WTC11 (cell line): ENCODE measurements around the gene FAM107B. TPM values are rescaled to one million over a fixed set of nuclear protein-coding genes. Genes with fewer than 3 reads are reported as not detected.

Experiments
- ATAC-seq: fragments of 200-7000 bp; cut with Tn5 transposase; 2 replicates; pipeline ENCODE4 v1.10.0; 2021; ENCODE audit warnings: mild to moderate bottlenecking, moderate library complexity
- CTCF ChIA-PET: fragments of 300-600 bp; sonication (Branson Sonifier 250); formaldehyde crosslinking; loops from one replicate; lab custom pipeline; 2021; ENCODE audit warnings: antibody characterized with exemption; lab: Charles Lee
- POLR2A ChIA-PET: fragments of 350-600 bp; sonication (Branson Sonifier 250); formaldehyde crosslinking; loops from one replicate; lab custom pipeline; 2021; ENCODE audit warnings: antibody characterized with exemption; lab: Charles Lee
- DNase-seq: peaks from one replicate; pipeline ENCODE4 v3.0.0; 2021; ENCODE audit warnings: low spot score
- H3K27ac Mint-ChIP-seq: 2 replicates; pipeline ENCODE4 v1.8.0; 2021; ENCODE audit warnings: mixed read lengths
- H3K27me3 Mint-ChIP-seq: 2 replicates; pipeline ENCODE4 v1.8.0; 2021; ENCODE audit warnings: low read depth, mild to moderate bottlenecking, moderate library complexity, mixed read lengths
- H3K36me3 Mint-ChIP-seq: 2 replicates; pipeline ENCODE4 v1.8.0; 2021; ENCODE audit warnings: mixed read lengths
- H3K4me1 Mint-ChIP-seq: 2 replicates; pipeline ENCODE4 v1.8.0; 2022; ENCODE audit warnings: mixed read lengths
- H3K4me3 Mint-ChIP-seq: 2 replicates; pipeline ENCODE4 v1.8.0; 2021; ENCODE audit warnings: mild to moderate bottlenecking, moderate library complexity, mixed read lengths
- H3K9me3 Mint-ChIP-seq: 2 replicates; pipeline ENCODE4 v1.8.0; 2021; ENCODE audit warnings: mixed read lengths
- ATF1 ChIP-seq: sonication (generic); formaldehyde crosslinking; IDR thresholded peaks from 2 replicates; pipeline ENCODE4 v1.8.1; 2023; ENCODE audit warnings: mild to moderate bottlenecking, moderate library complexity, missing genetic modification reagents
- GABPB1 ChIP-seq: sonication (generic); formaldehyde crosslinking; IDR thresholded peaks from 2 replicates; pipeline ENCODE4 v1.8.1; 2023; ENCODE audit warnings: mild to moderate bottlenecking, missing genetic modification reagents
- NFATC4 ChIP-seq: fragments of 250-450 bp; sonication (Bioruptor Pico); IDR thresholded peaks from 2 replicates; pipeline ENCODE4 v1.9.0; 2021; ENCODE audit warnings: mild to moderate bottlenecking
- SOX15 ChIP-seq: fragments of 250-450 bp; sonication (Bioruptor Pico); IDR thresholded peaks from 2 replicates; pipeline ENCODE4 v1.9.0; 2021; ENCODE audit warnings: mild to moderate bottlenecking
- ZNF121 ChIP-seq: sonication (generic); formaldehyde crosslinking; IDR thresholded peaks from 2 replicates; pipeline ENCODE4 v1.8.0; 2023; ENCODE audit warnings: missing genetic modification reagents
- ZNF138 ChIP-seq: sonication (generic); formaldehyde crosslinking; conservative IDR thresholded peaks from 2 replicates; pipeline ENCODE4 v1.8.1; 2022; ENCODE audit warnings: mild to moderate bottlenecking, moderate library complexity, missing genetic modification reagents
- ZNF232 ChIP-seq: sonication (generic); formaldehyde crosslinking; IDR thresholded peaks from 2 replicates; pipeline ENCODE4 v1.8.0; 2022; ENCODE audit warnings: mild to moderate bottlenecking, missing genetic modification reagents
- ZNF263 ChIP-seq: sonication (generic); formaldehyde crosslinking; IDR thresholded peaks from 2 replicates; pipeline ENCODE4 v1.8.1; 2022; ENCODE audit warnings: low read depth, mild to moderate bottlenecking, moderate library complexity, missing genetic modification reagents
- ZNF671 ChIP-seq: fragments of 250-450 bp; sonication (Bioruptor Pico); IDR thresholded peaks from 2 replicates; pipeline ENCODE4 v1.8.0; 2021; ENCODE audit warnings: mild to moderate bottlenecking
- total RNA-seq: library from RNA; stranded (reverse); gene quantifications from 3 replicates; pipeline ENCODE4 v1.2.3, GENCODE V29; 2021
- TF ChIP-seq, protein P1 (sequence below): sonication (generic); formaldehyde crosslinking; IDR thresholded peaks from 2 replicates; pipeline ENCODE4 v1.8.1; 2023; ENCODE audit warnings: mild to moderate bottlenecking, missing genetic modification reagents
- TF ChIP-seq, protein P2 (sequence below): sonication (generic); formaldehyde crosslinking; conservative IDR thresholded peaks from 2 replicates; pipeline ENCODE4 v1.8.1; 2022; ENCODE audit warnings: mild to moderate bottlenecking, missing genetic modification reagents
- TF ChIP-seq, protein P3 (sequence below): sonication (generic); formaldehyde crosslinking; IDR thresholded peaks from 2 replicates; pipeline ENCODE4 v1.8.0; 2023; ENCODE audit warnings: mild to moderate bottlenecking, missing genetic modification reagents
- TF ChIP-seq, protein P4 (sequence below): sonication (generic); formaldehyde crosslinking; conservative IDR thresholded peaks from 2 replicates; pipeline ENCODE4 v1.8.1; 2023; ENCODE audit warnings: mild to moderate bottlenecking, low read depth, missing genetic modification reagents, moderate library complexity
- TF ChIP-seq, protein P5 (sequence below): sonication (generic); formaldehyde crosslinking; IDR thresholded peaks from 2 replicates; pipeline ENCODE4 v1.8.1; 2023; ENCODE audit warnings: mild to moderate bottlenecking, missing genetic modification reagents, moderate library complexity
- TF ChIP-seq, protein P6 (sequence below): fragments of 250-450 bp; sonication (Bioruptor Pico); IDR thresholded peaks from 2 replicates; pipeline ENCODE4 v2.1.2; 2022; ENCODE audit warnings: mild to moderate bottlenecking, moderate library complexity

The FAM107B gene
- total RNA-seq, 1 experiment from 2014 or later: 22.4 TPM

DNA sequence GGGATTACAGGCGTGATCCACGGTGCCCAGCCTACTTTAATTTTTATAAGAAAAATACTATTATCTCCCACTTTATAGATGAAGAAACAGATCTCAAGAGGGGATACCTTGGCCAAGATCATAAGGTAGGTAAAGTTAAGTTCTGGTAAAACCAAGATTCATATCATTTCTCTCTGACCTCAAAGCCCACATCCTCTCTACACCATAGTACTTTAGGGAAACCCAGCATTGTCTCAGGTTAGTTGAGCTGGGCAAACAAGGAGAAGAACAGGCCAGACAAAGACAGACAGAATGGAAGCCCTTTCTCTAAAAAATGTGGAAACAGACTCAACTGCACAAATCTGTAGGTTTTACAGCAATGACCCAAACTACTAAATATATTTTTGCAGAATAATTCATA is 246.2 kb downstream of the FAM107B start:
- ChIA-PET POLR2A (no interaction called here), CTCF (no interaction called here)
- Mint-ChIP-seq H3K9me3 (no peaks in the 10 kb centered on the region), H3K4me3 (no peak overlapping the region), H3K36me3 (no peaks in the 10 kb centered on the region; the same call in 1 of the 2 replicates), H3K27ac (no peak overlapping the region), H3K4me1 (peaks cover 3% of the 10 kb centered on the region; the same call in 1 of the 2 replicates), H3K27me3 (no peaks in the 10 kb centered on the region)
- no peak for ATAC-seq
- TF ChIP-seq NFATC4 (CRISPR knock-in tag): no peak
- TF ChIP-seq ZNF671: no peak
- no peak for TF ChIP-seq ZNF232 (CRISPR knock-in tag)
- DNase-seq: no peak

DNA sequence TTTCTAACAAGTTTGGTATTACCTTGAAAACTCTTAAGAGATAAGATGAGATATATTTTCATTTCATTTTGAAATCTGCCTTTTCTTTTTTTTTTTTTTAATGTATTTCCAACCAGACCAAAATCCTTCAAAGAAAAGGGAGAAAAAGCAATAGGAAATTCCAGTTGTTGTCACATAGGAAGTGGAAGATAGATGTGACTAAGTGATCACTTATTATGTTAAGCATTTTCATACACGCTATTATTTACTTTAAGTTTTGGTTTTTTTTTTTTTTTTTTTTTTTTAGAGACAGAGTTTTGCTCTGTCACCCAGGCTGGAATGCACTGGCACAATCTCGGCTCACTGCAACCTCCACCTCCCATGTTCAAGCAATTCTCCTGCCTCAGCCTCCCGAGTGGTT is 246.8 kb downstream of the FAM107B start:
- no peaks in the 10 kb centered on the region for H3K4me1 Mint-ChIP-seq
- CTCF ChIA-PET: no interaction called here
- no peak overlapping the region for H3K27ac Mint-ChIP-seq
- POLR2A ChIA-PET: no interaction called here
- no peaks in the 10 kb centered on the region for H3K27me3 Mint-ChIP-seq
- no peak for DNase-seq
- TF ChIP-seq, protein P1, sequence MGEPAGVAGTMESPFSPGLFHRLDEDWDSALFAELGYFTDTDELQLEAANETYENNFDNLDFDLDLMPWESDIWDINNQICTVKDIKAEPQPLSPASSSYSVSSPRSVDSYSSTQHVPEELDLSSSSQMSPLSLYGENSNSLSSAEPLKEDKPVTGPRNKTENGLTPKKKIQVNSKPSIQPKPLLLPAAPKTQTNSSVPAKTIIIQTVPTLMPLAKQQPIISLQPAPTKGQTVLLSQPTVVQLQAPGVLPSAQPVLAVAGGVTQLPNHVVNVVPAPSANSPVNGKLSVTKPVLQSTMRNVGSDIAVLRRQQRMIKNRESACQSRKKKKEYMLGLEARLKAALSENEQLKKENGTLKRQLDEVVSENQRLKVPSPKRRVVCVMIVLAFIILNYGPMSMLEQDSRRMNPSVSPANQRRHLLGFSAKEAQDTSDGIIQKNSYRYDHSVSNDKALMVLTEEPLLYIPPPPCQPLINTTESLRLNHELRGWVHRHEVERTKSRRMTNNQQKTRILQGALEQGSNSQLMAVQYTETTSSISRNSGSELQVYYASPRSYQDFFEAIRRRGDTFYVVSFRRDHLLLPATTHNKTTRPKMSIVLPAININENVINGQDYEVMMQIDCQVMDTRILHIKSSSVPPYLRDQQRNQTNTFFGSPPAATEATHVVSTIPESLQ (CRISPR knock-in tag): no peak
- TF ChIP-seq ZNF121 (CRISPR knock-in tag) (no peak), ZNF138 (CRISPR knock-in tag) (no peak), ZNF263 (CRISPR knock-in tag) (no peak), SOX15 (CRISPR knock-in tag) (no peak), GABPB1 (no peak), ATF1 (CRISPR knock-in tag) (no peak)
- TF ChIP-seq, protein P2, sequence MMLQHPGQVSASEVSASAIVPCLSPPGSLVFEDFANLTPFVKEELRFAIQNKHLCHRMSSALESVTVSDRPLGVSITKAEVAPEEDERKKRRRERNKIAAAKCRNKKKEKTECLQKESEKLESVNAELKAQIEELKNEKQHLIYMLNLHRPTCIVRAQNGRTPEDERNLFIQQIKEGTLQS (CRISPR knock-in tag): no peak
- TF ChIP-seq, protein P3, sequence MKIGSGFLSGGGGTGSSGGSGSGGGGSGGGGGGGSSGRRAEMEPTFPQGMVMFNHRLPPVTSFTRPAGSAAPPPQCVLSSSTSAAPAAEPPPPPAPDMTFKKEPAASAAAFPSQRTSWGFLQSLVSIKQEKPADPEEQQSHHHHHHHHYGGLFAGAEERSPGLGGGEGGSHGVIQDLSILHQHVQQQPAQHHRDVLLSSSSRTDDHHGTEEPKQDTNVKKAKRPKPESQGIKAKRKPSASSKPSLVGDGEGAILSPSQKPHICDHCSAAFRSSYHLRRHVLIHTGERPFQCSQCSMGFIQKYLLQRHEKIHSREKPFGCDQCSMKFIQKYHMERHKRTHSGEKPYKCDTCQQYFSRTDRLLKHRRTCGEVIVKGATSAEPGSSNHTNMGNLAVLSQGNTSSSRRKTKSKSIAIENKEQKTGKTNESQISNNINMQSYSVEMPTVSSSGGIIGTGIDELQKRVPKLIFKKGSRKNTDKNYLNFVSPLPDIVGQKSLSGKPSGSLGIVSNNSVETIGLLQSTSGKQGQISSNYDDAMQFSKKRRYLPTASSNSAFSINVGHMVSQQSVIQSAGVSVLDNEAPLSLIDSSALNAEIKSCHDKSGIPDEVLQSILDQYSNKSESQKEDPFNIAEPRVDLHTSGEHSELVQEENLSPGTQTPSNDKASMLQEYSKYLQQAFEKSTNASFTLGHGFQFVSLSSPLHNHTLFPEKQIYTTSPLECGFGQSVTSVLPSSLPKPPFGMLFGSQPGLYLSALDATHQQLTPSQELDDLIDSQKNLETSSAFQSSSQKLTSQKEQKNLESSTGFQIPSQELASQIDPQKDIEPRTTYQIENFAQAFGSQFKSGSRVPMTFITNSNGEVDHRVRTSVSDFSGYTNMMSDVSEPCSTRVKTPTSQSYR (CRISPR knock-in tag): no peak
- TF ChIP-seq, protein P4, sequence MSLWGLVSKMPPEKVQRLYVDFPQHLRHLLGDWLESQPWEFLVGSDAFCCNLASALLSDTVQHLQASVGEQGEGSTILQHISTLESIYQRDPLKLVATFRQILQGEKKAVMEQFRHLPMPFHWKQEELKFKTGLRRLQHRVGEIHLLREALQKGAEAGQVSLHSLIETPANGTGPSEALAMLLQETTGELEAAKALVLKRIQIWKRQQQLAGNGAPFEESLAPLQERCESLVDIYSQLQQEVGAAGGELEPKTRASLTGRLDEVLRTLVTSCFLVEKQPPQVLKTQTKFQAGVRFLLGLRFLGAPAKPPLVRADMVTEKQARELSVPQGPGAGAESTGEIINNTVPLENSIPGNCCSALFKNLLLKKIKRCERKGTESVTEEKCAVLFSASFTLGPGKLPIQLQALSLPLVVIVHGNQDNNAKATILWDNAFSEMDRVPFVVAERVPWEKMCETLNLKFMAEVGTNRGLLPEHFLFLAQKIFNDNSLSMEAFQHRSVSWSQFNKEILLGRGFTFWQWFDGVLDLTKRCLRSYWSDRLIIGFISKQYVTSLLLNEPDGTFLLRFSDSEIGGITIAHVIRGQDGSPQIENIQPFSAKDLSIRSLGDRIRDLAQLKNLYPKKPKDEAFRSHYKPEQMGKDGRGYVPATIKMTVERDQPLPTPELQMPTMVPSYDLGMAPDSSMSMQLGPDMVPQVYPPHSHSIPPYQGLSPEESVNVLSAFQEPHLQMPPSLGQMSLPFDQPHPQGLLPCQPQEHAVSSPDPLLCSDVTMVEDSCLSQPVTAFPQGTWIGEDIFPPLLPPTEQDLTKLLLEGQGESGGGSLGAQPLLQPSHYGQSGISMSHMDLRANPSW (CRISPR knock-in tag): no peak
- TF ChIP-seq, protein P5, sequence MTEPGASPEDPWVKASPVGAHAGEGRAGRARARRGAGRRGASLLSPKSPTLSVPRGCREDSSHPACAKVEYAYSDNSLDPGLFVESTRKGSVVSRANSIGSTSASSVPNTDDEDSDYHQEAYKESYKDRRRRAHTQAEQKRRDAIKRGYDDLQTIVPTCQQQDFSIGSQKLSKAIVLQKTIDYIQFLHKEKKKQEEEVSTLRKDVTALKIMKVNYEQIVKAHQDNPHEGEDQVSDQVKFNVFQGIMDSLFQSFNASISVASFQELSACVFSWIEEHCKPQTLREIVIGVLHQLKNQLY: no peak
- TF ChIP-seq, protein P6, sequence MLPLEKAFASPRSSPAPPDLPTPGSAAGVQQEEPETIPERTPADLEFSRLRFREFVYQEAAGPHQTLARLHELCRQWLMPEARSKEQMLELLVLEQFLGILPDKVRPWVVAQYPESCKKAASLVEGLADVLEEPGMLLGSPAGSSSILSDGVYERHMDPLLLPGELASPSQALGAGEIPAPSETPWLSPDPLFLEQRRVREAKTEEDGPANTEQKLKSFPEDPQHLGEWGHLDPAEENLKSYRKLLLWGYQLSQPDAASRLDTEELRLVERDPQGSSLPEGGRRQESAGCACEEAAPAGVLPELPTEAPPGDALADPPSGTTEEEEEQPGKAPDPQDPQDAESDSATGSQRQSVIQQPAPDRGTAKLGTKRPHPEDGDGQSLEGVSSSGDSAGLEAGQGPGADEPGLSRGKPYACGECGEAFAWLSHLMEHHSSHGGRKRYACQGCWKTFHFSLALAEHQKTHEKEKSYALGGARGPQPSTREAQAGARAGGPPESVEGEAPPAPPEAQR (CRISPR knock-in tag): no peak
- H3K4me3 Mint-ChIP-seq: no peak overlapping the region
- no peaks in the 10 kb centered on the region for H3K9me3 Mint-ChIP-seq
- H3K36me3 Mint-ChIP-seq: no peaks in the 10 kb centered on the region; the same call in 1 of the 2 replicates
- ATAC-seq: no peak
